Measurements from ENCODE around the gene SSBP3. TPM values are rescaled to one million over a fixed set of nuclear protein-coding genes. Genes with fewer than 3 reads are reported as not detected.

SSBP3 gene
- total and polyA plus RNA-seq, 9 of the 15 experiments (the other 6 are each of a cell fraction or from before 2014, with no cell fraction given): 8.7 to 108 (median 33.8) TPM

- Histone ChIP-seq H3K36me3 (ENCODE audit: control insufficient read depth, insufficient read depth, low read length) (peaks cover 54% of the 10 kb centered on the region; the same call in 2 of the 3 replicates), H3K4me2 (ENCODE audit: insufficient read depth, low read length) (peak overlapping the region; percentile 81), H3K4me1 (replicated peaks in 1 of 2; ENCODE audit: control insufficient read depth in 2 of 2, insufficient read depth in 2 of 2, low read length in 2 of 2) (peaks cover 53 to 76% of the 10 kb centered on the region in 2 experiments), H3K4me3 (peak overlapping the region; percentile 2; the same call in 1 of the 2 replicates), H3K9me1 (ENCODE audit: control insufficient read depth, insufficient read depth, low read length) (peaks cover 3% of the 10 kb centered on the region), H3K27ac (ENCODE audit: extremely low read depth, low read depth, low read length) (peak overlapping the region; percentile 91), H3K9me3 (replicated peaks; ENCODE audit: control insufficient read depth, insufficient read depth, low read depth, low read length) (no peaks in the 10 kb centered on the region), H3K9ac (ENCODE audit: insufficient read depth in 1 of 2, low read depth in 2 of 2, low read length in 2 of 2) (peak overlapping the region; percentile 72 to 86; a peak in 3 of 4 replicates), H4K20me1 (replicated peaks; ENCODE audit: control insufficient read depth, insufficient read depth, low read length) (peaks cover 26% of the 10 kb centered on the region), H2AFZ (ENCODE audit: low read depth, low read length) (peak overlapping the region; percentile 57), H3K79me2 (ENCODE audit: control insufficient read depth, insufficient read depth, low read length) (peaks cover 97% of the 10 kb centered on the region), H3K27me3 (ENCODE audit: control insufficient read depth in 2 of 2, insufficient read depth in 2 of 2, low read length in 2 of 2) (no peaks in the 10 kb centered on the region)
- DNase-seq (ENCODE audit: extremely low read depth in 1 of 4, low spot score in 3 of 4) (peak; percentile 81 to 85 (median 82)), FAIRE-seq (no peak), ATAC-seq (peak; percentile 74)
- intact Hi-C loops (cut with micrococcal nuclease): no loop called here
- in situ Hi-C loops (cut with MboI): no loop called here
- 21% methylated on average over 7 of the region's 7 CpGs for WGBS (ENCODE audit: insufficient coverage, low coverage, missing lambda C conversion rate)
- ChIA-PET CTCF (ENCODE audit: low intra/inter-chr PET ratio) (no interaction called here), POLR2A (interaction anchor here (0.6 to 1.0 kb wide), 7 partner anchors 12 to 253 kb away, joined by 3 to 6 read pairs (median 3); no protein-coding TSS in a partner anchor)
- no TSS peak for BruUV-seq (replicated peaks)
- TF ChIP-seq BRF1 (IDR thresholded peaks at IDR 0.05; ENCODE audit: borderline replicate concordance, extremely low read depth, insufficient read length): no peak
- no peak for TF ChIP-seq GMEB1 (CRISPR knock-in tag; IDR thresholded peaks at IDR 0.05)
- TF ChIP-seq POLR3A (IDR thresholded peaks at IDR 0.05; ENCODE audit: borderline replicate concordance, extremely low read depth, insufficient read depth, insufficient read length): no peak
- TF ChIP-seq ZBTB9 (CRISPR knock-in tag; IDR thresholded peaks at IDR 0.05): no peak
- TF ChIP-seq ID3 (CRISPR knock-in tag; IDR thresholded peaks at IDR 0.05): no peak
- no peak for TF ChIP-seq ID3 (tag; IDR thresholded peaks at IDR 0.05)
- no peak for TF ChIP-seq LARP7 (IDR thresholded peaks at IDR 0.05)
- no peak for TF ChIP-seq RBM25 (IDR thresholded peaks at IDR 0.05; ENCODE audit: low read depth, low read length, severe bottlenecking)
- TF ChIP-seq ZNF449 (CRISPR knock-in tag; IDR thresholded peaks at IDR 0.05): no peak
- TF ChIP-seq SRSF1 (IDR thresholded peaks at IDR 0.05; ENCODE audit: low read depth, low read length): no peak
- no peak for TF ChIP-seq ZBTB26 (CRISPR knock-in tag; IDR thresholded peaks at IDR 0.05)
- no peak for TF ChIP-seq NR4A1 (CRISPR knock-in tag; IDR thresholded peaks at IDR 0.05)
- no peak for TF ChIP-seq NR4A1 (tag; IDR thresholded peaks at IDR 0.05)
- no peak for TF ChIP-seq GTF2B (IDR thresholded peaks at IDR 0.05; ENCODE audit: extremely low read depth, insufficient read length)
- TF ChIP-seq EGR1 (conservative IDR thresholded peaks at IDR 0.05): no peak
These were observed 29.7 kb downstream of the SSBP3 start for GRCh38 chr1:54376430-54377039.
